Esophagus muscularis mucosa (tissue), 4 donors: ENCODE data around the gene PLEKHG3.

Experiments
- EP300 ChIP-seq: sonication (generic); formaldehyde crosslinking; IDR thresholded peaks from one replicate; pipeline ENCODE4 v1.6.1; 2017; ENCODE audit warnings: antibody characterized with exemption
- POLR2A ChIP-seq: fragments of 450-650 bp; IDR thresholded peaks from one replicate; pipeline ENCODE4 v1.6.1; 2017; ENCODE audit warnings: antibody characterized with exemption, moderate library complexity, mild to moderate bottlenecking, low read depth
- POLR2AphosphoS5 ChIP-seq, 2 donors: sonication (generic); formaldehyde crosslinking; IDR thresholded peaks; one replicate each; pipeline ENCODE4 v1.6.1; 2017; ENCODE audit warnings: antibody characterized with exemption in 2 of 2
- TF ChIP-seq, protein P1 (sequence below), 3 experiments: fragments of 200-600 bp in 2 of 3; fragments of 450-650 bp in 1 of 3; sonication (generic) in 2 of 3; IDR thresholded peaks; one replicate each; pipeline ENCODE4 v1.5.1; 2017 to 2019; ENCODE audit warnings: antibody characterized with exemption in 3 of 3, mild to moderate bottlenecking in 2 of 3, moderate library complexity in 1 of 3

- TF ChIP-seq, protein P1, sequence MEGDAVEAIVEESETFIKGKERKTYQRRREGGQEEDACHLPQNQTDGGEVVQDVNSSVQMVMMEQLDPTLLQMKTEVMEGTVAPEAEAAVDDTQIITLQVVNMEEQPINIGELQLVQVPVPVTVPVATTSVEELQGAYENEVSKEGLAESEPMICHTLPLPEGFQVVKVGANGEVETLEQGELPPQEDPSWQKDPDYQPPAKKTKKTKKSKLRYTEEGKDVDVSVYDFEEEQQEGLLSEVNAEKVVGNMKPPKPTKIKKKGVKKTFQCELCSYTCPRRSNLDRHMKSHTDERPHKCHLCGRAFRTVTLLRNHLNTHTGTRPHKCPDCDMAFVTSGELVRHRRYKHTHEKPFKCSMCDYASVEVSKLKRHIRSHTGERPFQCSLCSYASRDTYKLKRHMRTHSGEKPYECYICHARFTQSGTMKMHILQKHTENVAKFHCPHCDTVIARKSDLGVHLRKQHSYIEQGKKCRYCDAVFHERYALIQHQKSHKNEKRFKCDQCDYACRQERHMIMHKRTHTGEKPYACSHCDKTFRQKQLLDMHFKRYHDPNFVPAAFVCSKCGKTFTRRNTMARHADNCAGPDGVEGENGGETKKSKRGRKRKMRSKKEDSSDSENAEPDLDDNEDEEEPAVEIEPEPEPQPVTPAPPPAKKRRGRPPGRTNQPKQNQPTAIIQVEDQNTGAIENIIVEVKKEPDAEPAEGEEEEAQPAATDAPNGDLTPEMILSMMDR (IDR thresholded peaks at IDR 0.05) = no peak
- TF ChIP-seq POLR2AphosphoS5 (IDR thresholded peaks at IDR 0.05) = no peak
- no peak for TF ChIP-seq POLR2A
- TF ChIP-seq EP300 = no peak
These were observed 33.4 kb downstream of the PLEKHG3 start for GRCh38 chr14:64737391-64738280.
